HG03354 (cell line): ENCODE results near the gene FMOD.
"Not testable (repeated sequence)": the region's sequence is repeated elsewhere in the genome, so short reads cannot be mapped to it uniquely, and the experiment has no call there.

ENCODE experiments used
- ATAC-seq: cut with Tn5 transposase; IDR thresholded peaks from one replicate; pipeline ENCODE4 v1.9.1; 2021; ENCODE audit warnings: mild to moderate bottlenecking; ENCODE audit not compliant: unreplicated experiment, poor library complexity, severe bottlenecking

Gene FMOD

GRCh38 chr1:203308328-203308922 is 42.5 kb downstream of the FMOD start:
- no peak for ATAC-seq

- ATAC-seq, result no peak
These were observed 43.2 kb downstream of the FMOD start for GRCh38 chr1:203307641-203308126.

- ATAC-seq, result no peak
These were observed 43.9 kb downstream of the FMOD start for GRCh38 chr1:203306965-203307541.

GRCh38 chr1:203306089-203306964 is 44.6 kb downstream of the FMOD start:
- no peak for ATAC-seq

- peak; percentile 18 for ATAC-seq
These were observed 45.2 kb downstream of the FMOD start for GRCh38 chr1:203305809-203306088.

- ATAC-seq, result peak; percentile 75
These were observed 45.8 kb downstream of the FMOD start, which contains the start of gene BTG2 for GRCh38 chr1:203304919-203305808. Gene BTG2 (plus strand): TSS chr1:203305519. CDS start chr1:203305607, 88 bp downstream.

- no peak for ATAC-seq
These were observed 46.5 kb downstream of the FMOD start for GRCh38 chr1:203304391-203304918.

- ATAC-seq, result no peak
These were observed 48.0 kb downstream of the FMOD start for GRCh38 chr1:203302894-203303293.

- ATAC-seq, result no peak
These were observed 48.5 kb downstream of the FMOD start for GRCh38 chr1:203302456-203302855.

- no peak for ATAC-seq
These were observed 49.6 kb downstream of the FMOD start for GRCh38 chr1:203301331-203301668.

GRCh38 chr1:203300441-203301330 is 50.2 kb downstream of the FMOD start:
- no peak for ATAC-seq

- ATAC-seq, result not testable (repeated sequence)
These were observed 51.0 kb downstream of the FMOD start for GRCh38 chr1:203299719-203300429.

GRCh38 chr1:203299169-203299568 is 51.8 kb downstream of the FMOD start:
- peak; percentile 66 for ATAC-seq

GRCh38 chr1:203296460-203297073 is 54.4 kb downstream of the FMOD start:
- ATAC-seq, result no peak

- no peak for ATAC-seq
These were observed 55.1 kb downstream of the FMOD start for GRCh38 chr1:203295796-203296195.

GRCh38 chr1:203291201-203292096 is 59.5 kb downstream of the FMOD start:
- no peak for ATAC-seq
